ENCODE measurements around the gene ATG2A. TPM values are rescaled to one million over a fixed set of nuclear protein-coding genes. Genes with fewer than 3 reads are reported as not detected.

ATG2A gene
- total RNA-seq, 1 donor from 2014 or later = 5.5 TPM

- no peak for DNase-seq
Measured at GRCh38 chr11:64884019-64884418, 33.0 kb downstream of the ATG2A start.

- DNase-seq = no peak
Measured at GRCh38 chr11:64883575-64883974, 33.4 kb downstream of the ATG2A start.

DNA sequence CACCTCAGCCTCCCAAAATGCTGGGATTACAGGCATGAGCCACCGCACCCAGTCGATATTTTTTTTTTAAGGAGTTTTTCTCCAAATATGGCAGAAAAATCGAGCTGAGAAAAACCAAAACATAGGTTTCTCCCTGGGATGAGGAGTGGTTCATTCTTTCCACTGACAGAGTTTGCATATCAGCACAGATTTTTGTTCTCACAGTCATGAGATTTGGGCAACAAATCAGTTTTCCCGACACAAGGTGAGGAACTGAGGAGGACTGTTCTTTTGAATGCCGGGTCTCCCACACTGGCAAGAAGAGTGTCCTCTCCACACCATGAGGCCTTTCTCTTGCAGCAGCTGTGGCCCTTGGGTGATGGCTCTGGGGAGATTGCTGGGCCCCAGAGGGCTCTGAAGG is 34.8 kb downstream of the ATG2A start:
- no peak for DNase-seq

DNA sequence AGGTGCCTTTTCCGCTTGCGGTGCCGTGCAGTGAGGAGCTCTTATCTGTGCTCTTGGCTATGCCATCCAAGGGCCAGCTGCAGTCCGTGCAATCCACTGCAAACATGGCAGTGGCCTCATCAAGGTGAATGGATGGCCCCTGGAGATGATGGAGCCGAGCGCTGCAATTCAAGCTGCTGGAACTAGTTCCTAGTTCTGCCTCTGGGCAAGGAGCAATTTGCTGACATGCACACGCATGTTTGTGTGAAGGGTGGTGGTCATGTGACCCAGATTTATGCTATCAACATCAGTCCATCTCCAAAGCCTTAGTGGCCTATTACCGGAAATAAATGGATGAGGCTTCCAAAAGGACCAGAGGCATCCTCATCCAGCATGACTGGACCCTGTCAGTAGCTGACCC is 35.5 kb downstream of the ATG2A start:
- no peak for DNase-seq

GRCh38 chr11:64880240-64881001 is 36.6 kb downstream of the ATG2A start:
- no peak for DNase-seq

GRCh38 chr11:64879244-64879900 is 37.6 kb downstream of the ATG2A start:
- no peak for DNase-seq

GRCh38 chr11:64878494-64879243 is 38.3 kb downstream of the ATG2A start, which contains the start of gene EHD1:
Gene EHD1, minus strand, starts transcription at chr11:64878621. Its CDS starts 157 bp downstream, at chr11:64878464.
- peak; percentile 97 for DNase-seq

GRCh38 chr11:64878223-64878493 is 38.9 kb downstream of the ATG2A start:
- DNase-seq = no peak

- no peak for DNase-seq
Measured at GRCh38 chr11:64877390-64878222, 39.4 kb downstream of the ATG2A start.

DNA sequence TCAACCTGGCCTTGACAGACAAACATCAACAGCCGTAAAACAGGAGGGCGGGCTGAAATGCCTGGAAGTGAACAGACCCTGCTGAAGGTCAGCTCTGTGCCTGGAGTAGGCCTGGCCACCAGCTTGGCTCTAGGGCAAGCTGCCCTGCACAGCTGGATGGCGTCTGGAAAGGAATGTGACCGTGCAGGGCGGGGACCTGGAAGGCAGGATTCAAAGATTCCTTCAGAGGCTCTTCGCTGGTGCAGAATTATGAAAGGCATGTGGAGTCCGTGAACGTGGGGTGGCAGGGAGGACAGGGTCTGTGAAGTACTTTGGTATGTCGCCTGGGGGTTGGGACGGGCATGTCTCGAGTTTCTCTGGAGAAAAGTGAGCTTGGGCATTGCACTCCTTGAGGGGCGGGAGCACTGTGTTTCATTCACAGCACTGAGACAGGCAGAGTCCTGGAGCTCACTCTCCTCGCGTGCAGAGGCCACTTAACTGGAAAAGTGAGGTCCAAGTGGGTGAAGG is 40.1 kb downstream of the ATG2A start:
- no peak for DNase-seq

DNA sequence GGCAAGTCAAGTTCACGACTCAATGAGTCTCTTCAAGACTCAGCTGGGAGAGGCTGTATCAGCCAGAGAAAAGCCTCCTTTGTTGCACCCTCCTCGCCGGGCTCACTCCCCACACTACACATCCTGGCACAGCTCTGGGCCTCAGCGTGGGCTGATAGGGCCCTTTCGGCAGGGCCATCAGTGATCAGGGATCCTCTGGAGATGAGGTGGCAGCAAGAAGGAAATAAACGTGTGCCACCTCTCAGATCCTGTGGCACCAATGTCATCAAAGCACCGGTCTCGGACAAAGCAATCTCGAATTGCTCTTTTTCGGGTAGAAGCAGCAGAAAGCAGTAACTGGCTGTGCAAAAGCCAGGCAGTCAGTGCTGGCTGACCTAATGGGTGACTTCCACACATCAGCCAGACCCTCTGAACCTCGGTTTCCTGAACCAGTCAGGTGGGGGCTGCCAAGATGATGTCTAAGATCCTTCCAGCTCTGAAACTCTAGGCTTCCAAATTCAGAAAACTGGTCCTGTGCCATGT is 40.7 kb downstream of the ATG2A start:
- DNase-seq = no peak

- DNase-seq = no peak
Measured at GRCh38 chr11:64875369-64876228, 41.4 kb downstream of the ATG2A start.

DNA sequence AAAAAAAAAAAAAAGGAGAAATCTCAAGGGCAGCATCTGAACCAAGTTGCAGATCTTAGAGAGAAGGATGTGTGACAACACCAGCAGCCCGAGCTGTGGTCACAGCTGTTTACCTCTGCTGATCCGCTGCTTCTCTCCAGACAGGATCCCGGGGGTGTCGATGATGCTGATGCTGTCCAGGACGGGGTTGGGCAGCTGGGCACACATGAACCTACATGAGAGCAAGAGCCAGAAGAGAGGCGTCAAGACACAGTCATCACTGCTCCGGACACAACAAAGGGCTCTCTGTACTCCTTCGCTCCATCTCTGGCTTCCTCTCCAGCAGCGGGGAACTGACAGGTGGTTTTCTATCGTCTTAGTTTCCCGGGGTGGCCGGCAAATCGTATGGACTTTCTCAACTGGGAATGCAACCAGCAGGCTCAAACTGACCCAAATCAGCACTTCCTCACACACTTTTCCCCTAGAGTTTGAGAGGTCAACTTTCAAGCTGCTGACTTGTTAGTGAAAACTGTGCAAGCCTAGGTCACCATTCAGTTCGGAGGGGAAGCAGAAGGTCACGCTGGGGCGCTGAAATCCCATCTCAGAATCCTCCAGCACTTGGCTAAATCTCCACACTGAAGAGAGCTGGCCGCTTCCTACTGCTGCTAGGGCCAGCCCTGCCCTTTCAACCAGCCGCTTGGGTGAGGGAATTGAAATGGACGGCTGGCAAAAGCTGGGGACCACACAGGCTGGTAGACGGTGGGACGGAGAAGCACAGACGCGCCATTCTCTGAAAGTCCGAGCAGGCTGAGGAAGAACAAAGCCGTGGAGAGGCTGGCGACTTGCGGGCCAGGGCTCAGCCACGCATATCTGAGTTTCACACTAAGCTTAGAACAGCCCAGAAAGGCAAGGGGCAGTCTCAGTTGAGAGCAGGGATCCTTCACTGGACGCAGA is 42.4 kb downstream of the ATG2A start:
- DNase-seq = no peak

DNA sequence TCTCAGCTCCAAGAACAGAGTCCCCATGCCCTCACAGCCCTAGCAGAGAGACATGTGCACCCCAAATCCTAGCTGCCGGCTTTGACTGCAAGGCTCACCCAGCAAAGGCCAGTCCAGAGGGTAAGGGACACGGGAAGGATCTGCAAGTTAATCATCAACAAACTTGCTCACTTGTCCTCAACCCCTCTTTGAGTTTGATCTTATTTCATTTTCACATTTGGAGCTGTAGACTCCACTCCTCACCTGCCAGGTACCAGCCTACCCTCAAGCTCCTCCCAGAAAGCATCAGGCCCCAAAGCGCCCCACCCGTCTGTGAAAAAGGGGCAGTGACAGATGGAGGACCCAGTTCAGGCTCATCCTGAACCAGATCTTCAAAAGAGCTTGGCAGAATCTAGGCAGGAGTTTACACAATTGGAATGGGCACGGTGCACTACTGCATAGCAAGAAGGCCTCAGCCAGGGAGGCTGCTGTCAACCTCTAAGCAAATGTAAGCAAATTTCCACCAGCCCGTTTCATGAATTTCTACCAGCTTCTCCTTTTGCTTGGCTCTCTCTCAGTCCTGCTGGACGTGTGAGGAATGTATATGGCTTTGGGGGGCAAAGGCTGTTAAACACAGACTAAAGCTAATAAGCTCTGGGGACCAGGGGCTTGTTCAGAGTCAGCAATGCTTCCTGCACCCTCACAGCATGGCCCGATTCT is 44.1 kb downstream of the ATG2A start:
- DNase-seq = no peak

DNA sequence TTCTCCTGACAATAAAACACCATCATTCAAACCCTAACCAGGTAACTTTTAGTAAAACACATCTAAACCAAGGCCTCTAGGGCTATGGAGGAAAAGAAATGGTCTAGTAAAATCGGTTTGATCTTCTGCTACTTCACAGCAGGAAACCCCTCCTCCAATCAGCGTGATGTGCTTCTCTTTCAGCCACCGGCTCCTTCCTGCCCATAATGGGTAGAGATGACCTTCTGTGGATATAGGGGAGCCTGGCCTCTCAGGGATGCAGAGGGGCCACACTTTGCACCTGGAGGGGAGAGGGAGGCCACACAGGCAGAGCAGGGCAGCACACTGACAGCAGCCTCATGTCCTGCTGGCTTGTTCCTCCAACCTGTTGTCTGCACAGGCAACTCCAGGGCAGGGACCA is 45.5 kb downstream of the ATG2A start:
- no peak for DNase-seq

- DNase-seq = no peak
Measured at GRCh38 chr11:64870893-64871466, 46.0 kb downstream of the ATG2A start.

GRCh38 chr11:64870176-64870892 is 46.7 kb downstream of the ATG2A start:
- DNase-seq = no peak

GRCh38 chr11:64869571-64870175 is 47.3 kb downstream of the ATG2A start:
- no peak for DNase-seq
